DOHH2 (cell line): ENCODE results near the gene WNT7A.

Experiments
- H3F3A ChIP-seq: fragments of 200-600 bp; sonication (generic), shearing (Covaris generic); 2 replicates; pipeline ENCODE4 v1.6.0; 2016; ENCODE audit warnings: antibody characterized with exemption, mild to moderate bottlenecking; ENCODE audit not compliant: control insufficient read depth, insufficient read depth
- H3K27ac ChIP-seq: fragments of 200-600 bp; sonication (generic); 2 replicates; pipeline ENCODE4 v1.5.1; 2014; ENCODE audit warnings: low read depth, mild to moderate bottlenecking, low read length, moderate library complexity
- H3K27me3 ChIP-seq: fragments of 200-600 bp; sonication (generic); 2 replicates; pipeline ENCODE4 v1.6.1; 2014; ENCODE audit warnings: mild to moderate bottlenecking, low read length, mixed read lengths; ENCODE audit not compliant: control insufficient read depth
- H3K36me3 ChIP-seq: fragments of 200-600 bp; sonication (generic); 2 replicates; pipeline ENCODE4 v1.6.1; 2014; ENCODE audit warnings: mild to moderate bottlenecking, low read length, moderate library complexity, mixed read lengths; ENCODE audit not compliant: control insufficient read depth
- H3K4me1 ChIP-seq: fragments of 200-600 bp; sonication (generic); 2 replicates; pipeline ENCODE4 v1.6.1; 2014; ENCODE audit warnings: mild to moderate bottlenecking, low read length, mixed read lengths; ENCODE audit not compliant: control insufficient read depth
- H3K4me2 ChIP-seq: fragments of 200-600 bp; sonication (generic); 2 replicates; pipeline ENCODE4 v1.6.0; 2014; ENCODE audit warnings: mild to moderate bottlenecking, low read length, moderate library complexity
- H3K4me3 ChIP-seq: fragments of 200-600 bp; sonication (generic); 2 replicates; pipeline ENCODE4 v1.5.1; 2014; ENCODE audit warnings: mild to moderate bottlenecking, low read length, mixed read lengths
- H3K79me2 ChIP-seq: fragments of 200-600 bp; sonication (generic); 2 replicates; pipeline ENCODE4 v1.6.1; 2014; ENCODE audit warnings: mild to moderate bottlenecking, low read length, mixed read lengths; ENCODE audit not compliant: control insufficient read depth
- H3K9me2 ChIP-seq: fragments of 200-600 bp; sonication (generic); replicated peaks from 2 replicates; pipeline ENCODE4 v1.6.1; 2014; ENCODE audit warnings: mild to moderate bottlenecking, low read length, mixed read lengths; ENCODE audit not compliant: control insufficient read depth
- H3K9me3 ChIP-seq: fragments of 200-600 bp; sonication (generic); 2 replicates; pipeline ENCODE4 v1.6.1; 2014; ENCODE audit warnings: antibody characterized with exemption, low read length, mixed read lengths; ENCODE audit not compliant: control insufficient read depth, insufficient read depth
- H4K20me1 ChIP-seq: fragments of 200-600 bp; sonication (generic); 2 replicates; pipeline ENCODE4 v1.6.0; 2014; ENCODE audit warnings: low read depth, mild to moderate bottlenecking, antibody characterized with exemption, low read length, moderate library complexity; ENCODE audit not compliant: control insufficient read depth, insufficient read depth
- EZH2phosphoT487 ChIP-seq: fragments of 200-600 bp; sonication (generic); IDR thresholded peaks from 2 replicates; pipeline ENCODE4 v1.6.1; 2017; ENCODE audit warnings: borderline replicate concordance, mild to moderate bottlenecking, antibody characterized with exemption, low read length, moderate library complexity, mixed read lengths
- TF ChIP-seq, protein P1 (sequence below): fragments of 200-600 bp; sonication (generic); IDR thresholded peaks from one replicate; pipeline ENCODE4 v1.5.1; 2014; ENCODE audit warnings: antibody characterized with exemption, mild to moderate bottlenecking, low read depth, low read length; ENCODE audit not compliant: poor library complexity, severe bottlenecking

WNT7A gene

DNA sequence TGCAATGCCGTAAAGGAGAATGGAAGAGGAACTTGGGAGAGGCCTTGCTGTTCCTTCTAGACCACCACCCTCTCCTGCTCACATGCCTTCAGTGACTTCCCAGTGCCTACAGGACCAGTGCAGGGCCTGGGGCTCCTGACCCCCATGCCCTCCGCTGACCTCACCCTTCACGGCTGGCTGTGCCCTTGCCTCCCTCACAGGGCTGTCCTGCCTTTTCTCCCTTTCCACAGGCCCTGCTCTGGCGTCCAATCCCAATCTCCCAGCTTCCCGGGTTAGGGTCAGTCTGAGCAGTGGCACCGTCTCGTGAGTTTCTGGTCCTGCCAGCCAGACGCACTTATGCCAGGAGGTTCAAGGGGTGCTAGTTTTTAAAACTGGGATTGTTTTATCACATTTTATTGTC lies 110.4 kb downstream of the WNT7A start:
- TF ChIP-seq EZH2phosphoT487 = no peak
- TF ChIP-seq, protein P1, sequence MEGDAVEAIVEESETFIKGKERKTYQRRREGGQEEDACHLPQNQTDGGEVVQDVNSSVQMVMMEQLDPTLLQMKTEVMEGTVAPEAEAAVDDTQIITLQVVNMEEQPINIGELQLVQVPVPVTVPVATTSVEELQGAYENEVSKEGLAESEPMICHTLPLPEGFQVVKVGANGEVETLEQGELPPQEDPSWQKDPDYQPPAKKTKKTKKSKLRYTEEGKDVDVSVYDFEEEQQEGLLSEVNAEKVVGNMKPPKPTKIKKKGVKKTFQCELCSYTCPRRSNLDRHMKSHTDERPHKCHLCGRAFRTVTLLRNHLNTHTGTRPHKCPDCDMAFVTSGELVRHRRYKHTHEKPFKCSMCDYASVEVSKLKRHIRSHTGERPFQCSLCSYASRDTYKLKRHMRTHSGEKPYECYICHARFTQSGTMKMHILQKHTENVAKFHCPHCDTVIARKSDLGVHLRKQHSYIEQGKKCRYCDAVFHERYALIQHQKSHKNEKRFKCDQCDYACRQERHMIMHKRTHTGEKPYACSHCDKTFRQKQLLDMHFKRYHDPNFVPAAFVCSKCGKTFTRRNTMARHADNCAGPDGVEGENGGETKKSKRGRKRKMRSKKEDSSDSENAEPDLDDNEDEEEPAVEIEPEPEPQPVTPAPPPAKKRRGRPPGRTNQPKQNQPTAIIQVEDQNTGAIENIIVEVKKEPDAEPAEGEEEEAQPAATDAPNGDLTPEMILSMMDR = no peak
- no peaks in the 10 kb centered on the region for H3K79me2 ChIP-seq
- H3K27me3 ChIP-seq = no peaks in the 10 kb centered on the region
- no peak overlapping the region for H3K4me2 ChIP-seq
- H3K4me1 ChIP-seq = no peaks in the 10 kb centered on the region
- no peaks in the 10 kb centered on the region for H3K9me3 ChIP-seq
- H3F3A ChIP-seq = no peaks in the 10 kb centered on the region
- H3K27ac ChIP-seq = no peak overlapping the region
- no peak overlapping the region for H3K4me3 ChIP-seq
- H3K9me2 ChIP-seq = no peaks in the 10 kb centered on the region
- no peaks in the 10 kb centered on the region for H4K20me1 ChIP-seq
- H3K36me3 ChIP-seq = no peaks in the 10 kb centered on the region

DNA sequence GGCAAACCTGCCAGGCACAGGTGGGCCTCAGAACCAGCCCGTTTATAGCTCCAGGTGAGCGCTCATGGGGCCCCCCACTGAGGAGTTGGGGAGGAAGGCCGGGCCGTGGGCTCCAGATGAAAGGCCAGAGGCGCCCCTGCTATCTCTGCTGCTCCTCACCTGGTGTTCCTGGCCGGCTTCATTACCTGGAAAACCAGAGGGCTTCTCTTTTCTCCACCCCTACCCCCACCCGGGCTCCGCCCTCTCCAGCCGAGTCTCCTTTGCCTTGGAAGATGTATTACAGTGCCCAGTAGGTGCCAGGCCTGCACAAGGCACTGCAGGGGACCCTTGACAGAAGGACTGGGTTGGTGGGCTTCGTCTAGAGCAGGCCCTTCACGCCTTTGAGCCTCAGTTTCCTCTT lies 111.4 kb downstream of the WNT7A start:
- Histone ChIP-seq H3K27ac (no peak overlapping the region), H3K4me1 (no peaks in the 10 kb centered on the region), H3K36me3 (no peaks in the 10 kb centered on the region), H3K27me3 (no peaks in the 10 kb centered on the region), H4K20me1 (no peaks in the 10 kb centered on the region), H3F3A (no peaks in the 10 kb centered on the region), H3K4me3 (no peak overlapping the region), H3K79me2 (no peaks in the 10 kb centered on the region), H3K9me3 (no peaks in the 10 kb centered on the region), H3K9me2 (no peaks in the 10 kb centered on the region), H3K4me2 (no peak overlapping the region)
- TF ChIP-seq, protein P1 = no peak
- TF ChIP-seq EZH2phosphoT487 = no peak

GRCh38 chr3:13767896-13768295 lies 112.0 kb downstream of the WNT7A start:
- Histone ChIP-seq H3K4me1 (no peaks in the 10 kb centered on the region), H3K27me3 (no peaks in the 10 kb centered on the region), H3K9me3 (no peaks in the 10 kb centered on the region), H3K9me2 (no peaks in the 10 kb centered on the region), H3K27ac (no peak overlapping the region), H4K20me1 (no peaks in the 10 kb centered on the region), H3K79me2 (no peaks in the 10 kb centered on the region), H3K4me3 (no peak overlapping the region), H3F3A (no peaks in the 10 kb centered on the region), H3K4me2 (no peak overlapping the region), H3K36me3 (no peaks in the 10 kb centered on the region)
- TF ChIP-seq, protein P1 = no peak
- no peak for TF ChIP-seq EZH2phosphoT487

GRCh38 chr3:13767030-13767429 lies 112.8 kb downstream of the WNT7A start:
- H3K4me1 ChIP-seq = no peaks in the 10 kb centered on the region
- no peaks in the 10 kb centered on the region for H3K79me2 ChIP-seq
- no peaks in the 10 kb centered on the region for H3K27me3 ChIP-seq
- no peaks in the 10 kb centered on the region for H4K20me1 ChIP-seq
- no peaks in the 10 kb centered on the region for H3K9me3 ChIP-seq
- H3F3A ChIP-seq = no peaks in the 10 kb centered on the region
- no peaks in the 10 kb centered on the region for H3K9me2 ChIP-seq
- no peaks in the 10 kb centered on the region for H3K36me3 ChIP-seq
- no peak overlapping the region for H3K4me2 ChIP-seq
- no peak overlapping the region for H3K27ac ChIP-seq
- H3K4me3 ChIP-seq = no peak overlapping the region
- TF ChIP-seq EZH2phosphoT487 = no peak
- TF ChIP-seq, protein P1 = no peak
